ENCODE measurements around the gene SMAD3.

GRCh38 chr15:67105991-67106763, 40.8 kb downstream of the SMAD3 start:
- no peak for TF ChIP-seq POLR2AphosphoS5 (IDR thresholded peaks at IDR 0.05)
- no peak for TF ChIP-seq CTCF (IDR thresholded peaks at IDR 0.05; ENCODE audit: poor library complexity, severe bottlenecking)

Data from neural cell (in vitro differentiated cells).